SK-N-SH (cell line): ENCODE measurements around the gene KIAA0319L.
A peak's percentile ranks its signal among the peaks of the same experiment; 100 is the strongest.

Experiments
- CHD2 ChIP-seq: fragments of 150-350 bp; IDR thresholded peaks from 2 replicates; pipeline ENCODE4 v1.6.1; 2018; ENCODE audit warnings: low read length; ENCODE audit not compliant: partially characterized antibody
- CTCF ChIP-seq: fragments of 200-600 bp; sonication (generic); IDR thresholded peaks from 2 replicates; pipeline ENCODE4 v1.6.1; 2017; ENCODE audit warnings: antibody characterized with exemption, mild to moderate bottlenecking, moderate library complexity
- EZH2phosphoT487 ChIP-seq: fragments of 200-600 bp; sonication (generic); IDR thresholded peaks from 2 replicates; pipeline ENCODE4 v1.6.1; 2017; ENCODE audit warnings: low read depth, mixed run types, mild to moderate bottlenecking, antibody characterized with exemption, moderate library complexity, borderline replicate concordance
- FOXJ3 ChIP-seq: sonication (generic); formaldehyde crosslinking; IDR thresholded peaks from 2 replicates; pipeline ENCODE4 v1.5.1; 2020; ENCODE audit warnings: mild to moderate bottlenecking, missing genetic modification reagents
- JUND ChIP-seq: IDR thresholded peaks from 2 replicates; pipeline ENCODE4 v1.4.0; 2012
- MEF2A ChIP-seq: IDR thresholded peaks from 2 replicates; pipeline ENCODE4 v1.4.0; 2012; ENCODE audit warnings: low read depth, borderline replicate concordance
- NFIC ChIP-seq: IDR thresholded peaks from 2 replicates; pipeline ENCODE4 v1.4.0; 2012; ENCODE audit warnings: borderline replicate concordance
- RAD21 ChIP-seq: IDR thresholded peaks from 2 replicates; pipeline ENCODE4 v1.6.1; 2012; ENCODE audit warnings: mild to moderate bottlenecking, low read length
- REST ChIP-seq: IDR thresholded peaks from 2 replicates; pipeline ENCODE4 v1.6.1; 2012; ENCODE audit warnings: mild to moderate bottlenecking, low read depth, low read length, moderate library complexity
- RFX5 ChIP-seq: IDR thresholded peaks from 2 replicates; pipeline ENCODE4 v1.6.1; 2012; ENCODE audit warnings: mild to moderate bottlenecking, improper control_type of control experiment, low read length
- SMC3 ChIP-seq: IDR thresholded peaks from 2 replicates; pipeline ENCODE4 v1.6.1; 2012; ENCODE audit warnings: low read depth, low read length, improper control_type of control experiment
- TAF1 ChIP-seq: IDR thresholded peaks from 2 replicates; pipeline ENCODE4 v1.6.1; 2012; ENCODE audit warnings: low read depth, mild to moderate bottlenecking, low read length, moderate library complexity, borderline replicate concordance
- TCF12 ChIP-seq: IDR thresholded peaks from 2 replicates; pipeline ENCODE4 v1.4.0; 2012

- no peak for TF ChIP-seq CHD2
- TF ChIP-seq TCF12: peak; percentile 13; the same call in 1 of the 2 replicates
- no peak for TF ChIP-seq EZH2phosphoT487
- TF ChIP-seq SMC3: no peak
- no peak for TF ChIP-seq FOXJ3 (CRISPR knock-in tag)
- no peak for TF ChIP-seq NFIC
- no peak for TF ChIP-seq CTCF
- no peak for TF ChIP-seq REST
- no peak for TF ChIP-seq MEF2A
- TF ChIP-seq RFX5: no peak
- TF ChIP-seq TAF1: no peak
- TF ChIP-seq JUND: peak; percentile 14; the same call in 1 of the 2 replicates
- TF ChIP-seq RAD21: no peak
Measured at GRCh38 chr1:35448344-35448801, 108.8 kb downstream of the KIAA0319L start.
